KMS-11 (cell line): ENCODE measurements around the gene GLS.

Source experiments
- H2AFZ ChIP-seq: fragments of 200-600 bp; sonication (generic); 2 replicates; pipeline ENCODE4 v1.6.1; 2016; ENCODE audit warnings: antibody characterized with exemption, mixed run types, low read depth
- H3K27ac ChIP-seq: fragments of 200-600 bp; sonication (generic); 2 replicates; pipeline ENCODE4 v1.6.1; 2016; ENCODE audit warnings: mild to moderate bottlenecking, mixed run types
- H3K27me3 ChIP-seq: fragments of 200-600 bp; sonication (generic); 2 replicates; pipeline ENCODE4 v1.6.1; 2017; ENCODE audit warnings: mild to moderate bottlenecking, low read depth, mixed run types, moderate library complexity; ENCODE audit not compliant: insufficient read depth
- H3K36me3 ChIP-seq: fragments of 200-600 bp; sonication (generic); 2 replicates; pipeline ENCODE4 v1.6.1; 2017; ENCODE audit warnings: mild to moderate bottlenecking, mixed run types; ENCODE audit not compliant: insufficient read depth
- H3K4me1 ChIP-seq: fragments of 200-600 bp; sonication (generic); 2 replicates; pipeline ENCODE4 v1.6.1; 2016; ENCODE audit warnings: mild to moderate bottlenecking, low read depth, mixed run types; ENCODE audit not compliant: poor library complexity, severe bottlenecking
- H3K4me2 ChIP-seq: fragments of 200-600 bp; sonication (generic); 2 replicates; pipeline ENCODE4 v1.7.0; 2016; ENCODE audit warnings: mild to moderate bottlenecking, mixed run types
- H3K4me3 ChIP-seq: fragments of 200-600 bp; sonication (generic); IDR thresholded peaks from 2 replicates; pipeline ENCODE4 v1.6.1; 2017; ENCODE audit warnings: low read depth, low read length, mixed read lengths; ENCODE audit not compliant: insufficient read depth
- H3K79me2 ChIP-seq: fragments of 200-600 bp; sonication (generic); 2 replicates; pipeline ENCODE4 v1.6.1; 2016; ENCODE audit warnings: low read depth, mixed run types; ENCODE audit not compliant: insufficient read depth
- H3K9ac ChIP-seq: fragments of 200-600 bp; sonication (generic); 2 replicates; pipeline ENCODE4 v1.6.1; 2016; ENCODE audit warnings: mild to moderate bottlenecking, mixed run types
- H4K20me1 ChIP-seq: fragments of 200-600 bp; sonication (generic); 2 replicates; pipeline ENCODE4 v1.6.1; 2016; ENCODE audit warnings: mild to moderate bottlenecking, mixed run types; ENCODE audit not compliant: insufficient read depth
- CTCF ChIP-seq: fragments of 200-600 bp; sonication (generic); conservative IDR thresholded peaks from 2 replicates; pipeline ENCODE4 v1.6.1; 2017; ENCODE audit warnings: low read depth, mild to moderate bottlenecking, antibody characterized with exemption, low read length, moderate library complexity, mixed read lengths

Gene GLS

GRCh38 chr2:190970160-190970559, 89.5 kb downstream of the GLS start:
- Histone ChIP-seq H2AFZ (no peak overlapping the region), H3K9ac (no peak overlapping the region), H3K4me2 (no peak overlapping the region), H3K27me3 (no peaks in the 10 kb centered on the region), H4K20me1 (no peaks in the 10 kb centered on the region), H3K4me1 (peaks cover 4% of the 10 kb centered on the region), H3K27ac (no peak overlapping the region), H3K36me3 (0 out of 2 replicates have a peak, but pooled peaks cover 6% of the 10 kb centered on the region), H3K79me2 (no peaks in the 10 kb centered on the region), H3K4me3 (no peak overlapping the region)
- no peak for TF ChIP-seq CTCF

- TF ChIP-seq CTCF: no peak
- Histone ChIP-seq H4K20me1 (no peaks in the 10 kb centered on the region), H3K4me1 (no peaks in the 10 kb centered on the region), H3K79me2 (no peaks in the 10 kb centered on the region), H3K36me3 (no peaks in the 10 kb centered on the region; the same call in 1 of the 2 replicates), H3K27ac (no peak overlapping the region), H3K4me2 (no peak overlapping the region), H3K27me3 (no peaks in the 10 kb centered on the region), H3K4me3 (no peak overlapping the region), H3K9ac (no peak overlapping the region), H2AFZ (no peak overlapping the region)
These were observed 90.4 kb downstream of the GLS start for GRCh38 chr2:190970873-190971506.

- Histone ChIP-seq H3K79me2 (no peaks in the 10 kb centered on the region), H3K9ac (no peak overlapping the region), H4K20me1 (no peaks in the 10 kb centered on the region), H3K4me2 (no peak overlapping the region), H2AFZ (no peak overlapping the region), H3K27ac (no peak overlapping the region), H3K4me1 (no peaks in the 10 kb centered on the region), H3K4me3 (no peak overlapping the region), H3K27me3 (no peaks in the 10 kb centered on the region), H3K36me3 (no peaks in the 10 kb centered on the region; the same call in 1 of the 2 replicates)
- no peak for TF ChIP-seq CTCF
These were observed 91.6 kb downstream of the GLS start for GRCh38 chr2:190972213-190972612.

- no peak for TF ChIP-seq CTCF
- no peaks in the 10 kb centered on the region; the same call in 1 of the 2 replicates for H3K36me3 ChIP-seq
These were observed 92.2 kb downstream of the GLS start for GRCh38 chr2:190972846-190973245.

More at GRCh38 chr2:190972846-190973245, 92.2 kb downstream of the GLS start:
- no peaks in the 10 kb centered on the region for H3K4me1 ChIP-seq
- no peak overlapping the region for H3K4me2 ChIP-seq
- H2AFZ ChIP-seq: no peak overlapping the region
- H3K79me2 ChIP-seq: no peaks in the 10 kb centered on the region
- no peaks in the 10 kb centered on the region for H4K20me1 ChIP-seq
- no peak overlapping the region for H3K4me3 ChIP-seq
- H3K27ac ChIP-seq: no peak overlapping the region
- no peaks in the 10 kb centered on the region for H3K27me3 ChIP-seq
- H3K9ac ChIP-seq: no peak overlapping the region
